Inferior parietal cortex (tissue), 1 donor: ENCODE results near the gene PRR16.

ENCODE experiments used
- DNase-seq: peaks from one replicate; pipeline ENCODE4 v3.0.0-alpha.2; 2016; ENCODE audit errors: extremely low spot score

The PRR16 gene

GRCh38 chr5:120567066-120567465 lies 103.0 kb downstream of the PRR16 start:
- DNase-seq: no peak

GRCh38 chr5:120567921-120568320 lies 103.8 kb downstream of the PRR16 start:
- no peak for DNase-seq

GRCh38 chr5:120568711-120569110 lies 104.6 kb downstream of the PRR16 start:
- no peak for DNase-seq

GRCh38 chr5:120576588-120576987 lies 112.5 kb downstream of the PRR16 start:
- DNase-seq: no peak

GRCh38 chr5:120582635-120583034 lies 118.5 kb downstream of the PRR16 start:
- no peak for DNase-seq

- no peak for DNase-seq
Observed at GRCh38 chr5:120586646-120587045, 122.5 kb downstream of the PRR16 start.

- DNase-seq: no peak
Observed at GRCh38 chr5:120591911-120592310, 127.8 kb downstream of the PRR16 start.

- DNase-seq: no peak
Observed at GRCh38 chr5:120599576-120599975, 135.5 kb downstream of the PRR16 start.

- no peak for DNase-seq
Observed at GRCh38 chr5:120600639-120601038, 136.5 kb downstream of the PRR16 start.

GRCh38 chr5:120602033-120602432 lies 137.9 kb downstream of the PRR16 start:
- no peak for DNase-seq

- no peak for DNase-seq
Observed at GRCh38 chr5:120604884-120605283, 140.8 kb downstream of the PRR16 start.

- no peak for DNase-seq
Observed at GRCh38 chr5:120605325-120606079, 141.4 kb downstream of the PRR16 start.

GRCh38 chr5:120609570-120609969 lies 145.5 kb downstream of the PRR16 start:
- DNase-seq: no peak

- DNase-seq: no peak
Observed at GRCh38 chr5:120610145-120610544, 146.0 kb downstream of the PRR16 start.

- no peak for DNase-seq
Observed at GRCh38 chr5:120613729-120614128, 149.6 kb downstream of the PRR16 start.

GRCh38 chr5:120614531-120615180 lies 150.6 kb downstream of the PRR16 start:
- no peak for DNase-seq

- no peak for DNase-seq
Observed at GRCh38 chr5:120615967-120616645, 152.0 kb downstream of the PRR16 start.

GRCh38 chr5:120621339-120621738 lies 157.2 kb downstream of the PRR16 start:
- DNase-seq: no peak

GRCh38 chr5:120624021-120624563 lies 160.0 kb downstream of the PRR16 start:
- no peak for DNase-seq

GRCh38 chr5:120628156-120628555 lies 164.1 kb downstream of the PRR16 start:
- DNase-seq: no peak

- no peak for DNase-seq
Observed at GRCh38 chr5:120630550-120630949, 166.4 kb downstream of the PRR16 start.

GRCh38 chr5:120631611-120632010 lies 167.5 kb downstream of the PRR16 start:
- no peak for DNase-seq

GRCh38 chr5:120632430-120632829 lies 168.3 kb downstream of the PRR16 start:
- DNase-seq: no peak
